ENCODE measurements around the gene FAM200B.

DNA sequence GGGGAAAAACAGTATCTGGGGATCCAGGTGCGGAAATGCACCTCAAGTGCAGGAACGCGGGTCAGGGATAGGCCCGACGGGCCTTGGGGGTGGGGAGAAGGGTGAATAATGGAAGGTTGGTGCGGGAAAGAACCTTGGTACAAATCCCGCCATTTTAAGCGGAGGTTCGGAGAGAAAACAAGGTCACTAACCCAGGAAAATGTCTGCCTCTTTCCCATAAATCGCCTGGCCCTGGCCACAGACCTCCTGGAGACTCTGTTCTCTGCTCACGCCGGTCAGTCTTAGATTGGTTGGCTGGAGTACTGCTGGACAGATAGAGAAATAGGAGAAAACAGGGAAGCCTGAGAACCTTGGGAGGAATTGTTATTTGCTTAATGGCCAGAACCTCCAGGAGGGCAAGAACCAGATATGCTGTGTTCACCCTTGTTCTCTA lies 25.6 kb upstream of the FAM200B start:
- TF ChIP-seq, protein P1, sequence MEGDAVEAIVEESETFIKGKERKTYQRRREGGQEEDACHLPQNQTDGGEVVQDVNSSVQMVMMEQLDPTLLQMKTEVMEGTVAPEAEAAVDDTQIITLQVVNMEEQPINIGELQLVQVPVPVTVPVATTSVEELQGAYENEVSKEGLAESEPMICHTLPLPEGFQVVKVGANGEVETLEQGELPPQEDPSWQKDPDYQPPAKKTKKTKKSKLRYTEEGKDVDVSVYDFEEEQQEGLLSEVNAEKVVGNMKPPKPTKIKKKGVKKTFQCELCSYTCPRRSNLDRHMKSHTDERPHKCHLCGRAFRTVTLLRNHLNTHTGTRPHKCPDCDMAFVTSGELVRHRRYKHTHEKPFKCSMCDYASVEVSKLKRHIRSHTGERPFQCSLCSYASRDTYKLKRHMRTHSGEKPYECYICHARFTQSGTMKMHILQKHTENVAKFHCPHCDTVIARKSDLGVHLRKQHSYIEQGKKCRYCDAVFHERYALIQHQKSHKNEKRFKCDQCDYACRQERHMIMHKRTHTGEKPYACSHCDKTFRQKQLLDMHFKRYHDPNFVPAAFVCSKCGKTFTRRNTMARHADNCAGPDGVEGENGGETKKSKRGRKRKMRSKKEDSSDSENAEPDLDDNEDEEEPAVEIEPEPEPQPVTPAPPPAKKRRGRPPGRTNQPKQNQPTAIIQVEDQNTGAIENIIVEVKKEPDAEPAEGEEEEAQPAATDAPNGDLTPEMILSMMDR (IDR thresholded peaks at IDR 0.05): no peak
- TF ChIP-seq SMC3 (IDR thresholded peaks at IDR 0.05) (no peak), RAD21 (conservative IDR thresholded peaks at IDR 0.05 in 1 of 2, IDR thresholded peaks at IDR 0.05 in 1 of 2) (no peak), MYC (IDR thresholded peaks at IDR 0.05; ENCODE audit: borderline replicate concordance, low read length) (no peak), EP300 (IDR thresholded peaks at IDR 0.05) (no peak)
- TF ChIP-seq, protein P2, sequence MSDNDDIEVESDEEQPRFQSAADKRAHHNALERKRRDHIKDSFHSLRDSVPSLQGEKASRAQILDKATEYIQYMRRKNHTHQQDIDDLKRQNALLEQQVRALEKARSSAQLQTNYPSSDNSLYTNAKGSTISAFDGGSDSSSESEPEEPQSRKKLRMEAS (IDR thresholded peaks at IDR 0.05): no peak
